ENCODE measurements around the gene TMOD3.

The TMOD3 gene

DNA sequence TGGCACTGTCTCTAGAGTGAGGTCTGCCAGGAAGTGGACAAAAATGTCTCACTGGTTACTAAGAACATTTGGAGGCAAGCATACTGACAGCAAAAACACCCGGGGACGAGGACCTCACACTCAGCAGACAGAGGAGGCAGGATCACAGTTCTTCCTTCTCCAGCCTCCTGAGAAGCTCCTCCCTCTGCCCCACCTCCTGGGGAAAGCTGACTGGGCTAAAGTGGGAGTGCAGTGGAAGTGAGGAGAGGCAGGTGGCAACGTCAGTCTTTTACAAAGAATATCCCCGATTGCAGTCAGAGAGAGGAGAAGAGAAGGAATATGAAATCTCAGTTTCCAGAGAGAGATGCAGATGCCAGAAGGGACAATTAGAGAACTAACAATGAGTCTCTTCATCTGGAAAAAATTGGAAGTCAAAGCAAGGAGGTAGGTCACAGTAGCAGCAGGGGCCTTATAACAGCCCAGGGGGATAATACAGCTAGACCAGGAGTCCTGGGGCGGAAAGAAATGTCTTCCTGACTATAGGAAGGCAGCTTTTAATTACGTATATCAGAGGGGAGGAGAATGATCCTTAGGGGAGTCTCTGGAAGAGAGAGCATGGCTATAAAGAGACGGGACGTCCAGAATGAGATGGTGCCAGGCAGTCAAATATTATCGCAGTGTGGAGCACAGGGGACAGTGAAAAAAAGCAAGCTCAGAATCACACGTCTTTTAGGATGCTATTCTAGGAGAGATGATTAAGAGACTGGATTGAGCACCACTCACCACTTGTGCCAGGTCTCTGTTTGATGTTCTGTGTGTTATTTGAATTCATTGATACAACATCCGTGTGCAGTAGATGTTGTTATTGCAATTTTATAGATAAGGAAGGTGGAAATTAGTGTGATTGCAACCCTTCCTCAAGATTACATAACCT, 95.0 kb downstream of the TMOD3 start:
- DNase-seq = no peak

DNA sequence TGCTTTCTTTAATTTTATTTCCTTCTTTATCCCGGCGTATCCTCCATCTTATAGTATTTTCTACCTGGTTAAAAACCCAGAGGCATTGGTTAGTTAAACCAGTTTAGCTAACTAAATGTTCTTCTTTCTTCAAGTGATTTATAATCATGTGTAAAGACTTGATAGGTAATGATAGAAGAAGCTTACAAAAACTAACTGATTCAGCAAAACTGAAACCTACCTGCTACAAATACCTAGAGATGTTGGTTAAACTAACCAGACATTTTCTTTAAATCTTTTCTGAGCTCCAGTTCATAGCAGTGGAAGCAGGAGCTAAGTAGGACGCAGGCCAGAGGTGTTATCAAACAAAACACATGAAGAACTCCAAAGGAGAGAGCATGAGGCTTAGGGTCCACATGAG, 97.4 kb downstream of the TMOD3 start:
- DNase-seq = no peak

DNA sequence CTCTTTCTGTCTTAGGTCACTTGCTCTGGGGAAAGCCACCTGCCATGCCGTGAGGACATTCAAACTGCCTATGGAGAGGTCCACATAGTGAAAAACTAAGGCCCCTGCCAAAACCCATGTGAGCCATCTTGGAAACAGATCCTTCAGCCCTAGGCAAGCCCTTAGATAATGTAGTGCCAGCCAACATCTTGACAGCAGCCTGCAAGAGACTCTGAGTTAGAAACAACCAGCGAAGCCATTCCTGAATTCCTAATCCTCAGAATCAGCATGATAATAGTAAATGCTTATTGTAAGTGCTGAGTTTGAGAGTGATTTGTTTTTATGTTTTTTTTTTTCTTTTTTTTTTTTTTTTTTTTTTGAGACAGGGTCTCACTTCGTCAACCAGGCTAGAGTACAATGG, 101.6 kb downstream of the TMOD3 start:
- no peak for DNase-seq

DNA sequence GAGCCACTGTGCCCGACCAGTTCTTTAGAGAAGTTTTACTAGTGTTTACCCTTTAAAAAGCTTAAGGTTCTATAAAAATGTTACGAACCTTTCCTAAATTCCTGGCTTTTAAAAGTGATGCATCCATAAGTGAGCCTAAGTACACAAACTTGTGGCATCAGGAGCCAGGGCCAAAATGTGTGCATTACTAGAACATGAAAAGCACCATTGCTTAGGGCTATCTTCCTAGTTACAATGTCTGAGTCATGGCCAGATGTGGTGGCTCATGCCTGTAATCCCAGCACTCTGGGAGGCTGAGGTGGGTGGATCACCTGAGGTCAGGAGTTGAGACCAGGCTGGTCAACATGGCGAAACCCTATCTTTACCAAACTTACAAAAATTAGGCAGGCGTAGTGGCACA, 102.2 kb downstream of the TMOD3 start:
- DNase-seq = no peak

DNA sequence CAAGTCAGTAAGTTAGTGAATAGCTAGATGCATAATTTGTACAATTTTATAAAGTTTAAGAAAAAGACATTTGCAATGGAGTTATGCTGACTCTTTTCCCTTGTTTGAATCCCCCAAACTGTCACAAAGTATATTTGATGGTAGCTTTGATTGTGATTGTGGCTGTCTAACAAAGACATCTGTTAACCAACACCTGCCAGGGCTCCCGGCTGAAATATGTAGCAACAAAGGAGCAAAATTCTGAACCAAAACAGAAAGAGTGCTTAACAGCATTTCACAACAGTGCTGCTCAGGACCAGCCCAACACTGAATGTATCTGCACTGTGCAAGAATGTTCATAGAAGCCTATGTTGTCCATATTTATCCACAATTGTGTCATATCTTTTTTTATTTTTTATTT, 102.7 kb downstream of the TMOD3 start:
- DNase-seq = no peak

DNA sequence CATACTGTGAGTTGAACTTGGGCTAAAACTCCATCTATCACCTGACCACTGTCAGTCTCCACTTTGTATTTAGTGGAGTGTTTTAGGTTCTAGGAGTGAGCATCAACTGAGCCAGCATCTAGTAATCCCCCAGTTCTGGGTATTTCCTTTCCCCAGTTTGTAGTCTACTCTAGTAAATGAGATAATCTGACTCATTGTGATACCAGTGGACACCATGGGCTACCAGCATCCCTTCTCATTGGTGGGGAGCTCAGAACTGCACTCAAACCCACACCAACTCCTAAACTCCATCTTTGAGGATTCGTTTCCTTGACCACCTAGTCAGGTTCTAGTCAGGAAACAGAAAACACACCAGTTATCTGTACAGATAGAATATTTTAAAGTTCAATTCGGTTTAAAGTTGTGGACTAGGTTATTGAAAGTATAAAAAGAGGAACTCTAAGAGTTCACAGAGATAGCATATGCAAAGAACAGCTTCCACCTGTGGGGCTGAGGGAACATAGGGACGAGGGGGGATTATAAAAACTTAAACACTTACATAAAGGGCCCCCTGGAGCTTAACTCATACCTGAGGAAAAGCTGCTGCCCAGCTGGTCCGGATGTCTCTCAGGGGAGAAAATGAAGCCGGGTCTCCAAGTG, 106.1 kb downstream of the TMOD3 start:
- DNase-seq = no peak

DNA sequence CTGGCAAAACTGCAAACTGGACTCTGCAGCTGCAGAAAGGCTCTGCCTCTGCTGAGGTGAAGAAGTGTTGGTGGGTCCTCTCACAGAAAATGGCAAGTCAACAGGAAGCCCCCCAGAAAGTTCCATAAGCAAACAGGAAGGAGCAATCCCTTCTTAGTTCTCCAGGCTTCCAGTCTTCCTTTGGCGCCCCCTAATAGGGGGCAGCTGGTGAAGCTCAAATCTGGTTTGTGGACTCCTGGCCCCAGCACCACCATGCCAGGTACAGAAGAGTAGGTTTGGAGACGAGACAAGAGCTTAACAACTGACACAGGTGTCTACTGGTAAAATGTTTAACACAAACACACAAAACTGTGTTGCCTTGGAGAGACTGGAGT, 106.6 kb downstream of the TMOD3 start:
- DNase-seq = no peak

DNA sequence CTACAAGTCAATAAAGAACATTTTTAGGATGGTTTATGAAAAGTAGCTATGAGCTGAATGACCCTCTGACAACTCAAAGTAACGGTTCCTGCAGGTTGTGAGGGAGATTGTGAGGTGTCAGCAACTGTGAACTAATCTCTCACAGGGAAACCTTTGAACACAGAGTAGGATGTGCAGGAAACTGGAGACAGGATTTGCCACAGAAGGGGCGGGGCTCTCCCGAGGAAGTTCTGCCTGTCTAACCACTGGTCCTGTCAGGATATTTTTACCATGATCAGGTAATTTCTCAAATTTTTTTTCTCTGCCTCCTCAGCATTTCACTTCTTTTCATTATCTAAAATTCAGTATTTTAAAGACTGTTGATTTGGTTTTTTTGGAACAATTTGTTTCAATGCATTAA, 108.8 kb downstream of the TMOD3 start:
- DNase-seq = no peak

DNA sequence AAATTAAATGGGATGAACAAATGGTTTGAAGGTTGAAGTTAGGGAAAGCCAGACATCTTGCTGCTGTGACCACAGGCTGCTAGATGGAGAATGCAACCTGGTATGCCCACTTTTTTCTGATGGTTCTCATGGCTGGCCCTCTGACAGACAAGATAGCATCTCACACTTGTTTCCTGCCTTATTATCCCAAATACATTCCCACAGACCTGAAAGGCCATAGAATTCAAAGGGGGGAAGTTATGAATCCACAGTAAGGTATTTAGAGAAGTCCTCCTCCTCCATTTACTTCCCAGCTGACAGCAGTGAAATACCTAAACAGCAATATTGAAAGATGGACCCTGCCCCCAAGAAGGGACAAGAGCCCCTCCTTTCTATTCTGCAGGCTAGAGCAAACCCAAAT, 109.8 kb downstream of the TMOD3 start:
- no peak for DNase-seq

DNA sequence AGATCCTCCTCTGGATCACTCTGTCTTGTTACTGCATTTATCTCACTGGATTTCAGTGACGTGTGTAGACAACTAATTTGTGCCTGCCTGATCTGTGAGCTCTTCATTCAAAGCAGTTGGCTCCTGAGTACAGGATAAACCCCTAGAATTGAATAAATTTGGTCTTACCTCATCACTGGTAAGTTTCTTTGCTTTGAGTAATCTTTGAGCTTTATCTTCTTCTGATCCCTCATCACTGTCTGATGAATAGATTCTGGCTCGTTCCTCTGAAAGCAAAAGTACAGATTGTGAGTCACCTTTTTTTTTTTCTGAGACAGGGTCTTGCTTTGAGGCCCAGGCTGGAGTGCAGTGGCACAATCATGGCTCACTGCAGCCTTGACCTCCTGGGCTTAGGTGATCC, 117.7 kb downstream of the TMOD3 start:
- no peak for DNase-seq

DNA sequence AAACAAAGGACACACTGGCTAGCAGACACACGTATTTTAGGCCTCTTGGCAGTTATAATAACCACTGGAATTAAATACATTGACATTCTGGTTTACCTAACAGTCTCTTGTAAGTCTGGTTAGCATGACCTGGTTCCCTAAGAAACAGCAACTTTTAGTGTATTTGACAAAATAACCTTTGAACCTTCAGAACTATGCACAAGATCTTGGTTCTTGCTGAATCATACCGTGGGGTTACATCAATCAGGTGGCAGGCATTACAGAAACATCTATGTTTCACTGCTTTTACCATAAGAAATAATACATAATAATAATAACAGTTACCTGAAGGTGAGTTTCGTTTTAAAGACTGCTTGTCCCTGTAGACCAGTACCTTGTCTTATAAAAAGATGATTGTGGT, 123.4 kb downstream of the TMOD3 start:
- no peak for DNase-seq

DNA sequence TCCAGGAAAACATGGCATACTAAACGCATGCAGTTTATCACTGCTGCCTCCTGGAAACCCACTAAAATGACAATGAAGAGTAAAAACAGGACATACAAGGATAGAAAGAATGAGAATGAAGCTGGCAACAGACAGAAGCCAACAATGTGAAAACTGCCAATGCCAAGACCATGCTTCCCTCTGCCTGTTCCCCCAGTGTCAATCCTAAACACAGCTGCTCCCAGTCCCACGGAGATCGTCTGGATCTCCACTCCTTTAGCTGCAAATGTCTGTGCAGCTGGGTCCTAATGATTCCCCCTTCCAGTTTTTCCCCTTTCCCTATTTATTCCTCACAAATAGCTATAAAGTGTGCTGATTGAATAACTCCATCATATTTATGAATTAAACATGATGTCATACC, 126.1 kb downstream of the TMOD3 start:
- no peak for DNase-seq
